ENCODE results near the gene PTX4. TPM values are rescaled to one million over a fixed set of nuclear protein-coding genes. Genes with fewer than 3 reads are reported as not detected.

The PTX4 gene
- total and polyA plus RNA-seq, 2 experiments from 2014 or later, result 0.30 TPM; not detected in 1

DNA sequence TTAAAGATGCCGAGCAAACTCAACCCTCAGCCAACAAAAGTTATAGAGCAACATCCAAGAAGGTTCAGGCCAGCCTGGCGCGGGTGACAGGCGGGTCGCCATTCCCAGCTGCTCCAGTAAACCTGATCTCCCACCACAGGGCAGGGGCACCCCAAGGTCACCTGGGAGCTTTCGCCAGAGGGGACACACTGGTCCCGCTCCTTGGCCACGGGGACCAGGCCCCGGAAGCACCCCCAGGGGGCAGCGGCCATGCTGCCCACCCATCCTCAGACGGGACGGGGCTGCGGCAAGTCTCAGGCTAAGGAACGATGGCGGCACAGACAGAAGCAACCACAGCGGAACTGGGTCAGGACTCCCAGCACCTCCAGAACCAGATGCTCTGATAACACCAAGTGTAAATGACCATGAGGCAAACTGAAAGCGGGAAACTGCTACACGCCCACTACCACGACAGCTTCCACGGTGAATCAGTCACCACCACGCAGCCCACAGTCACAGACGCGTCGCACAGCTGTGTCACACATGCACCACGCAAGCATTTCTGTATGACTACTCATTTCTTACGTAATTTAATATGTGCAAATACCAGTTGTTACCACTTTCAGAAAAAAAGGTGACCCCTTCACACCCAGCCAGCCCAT is 30.3 kb downstream of the PTX4 start:
- TF ChIP-seq, protein P1, sequence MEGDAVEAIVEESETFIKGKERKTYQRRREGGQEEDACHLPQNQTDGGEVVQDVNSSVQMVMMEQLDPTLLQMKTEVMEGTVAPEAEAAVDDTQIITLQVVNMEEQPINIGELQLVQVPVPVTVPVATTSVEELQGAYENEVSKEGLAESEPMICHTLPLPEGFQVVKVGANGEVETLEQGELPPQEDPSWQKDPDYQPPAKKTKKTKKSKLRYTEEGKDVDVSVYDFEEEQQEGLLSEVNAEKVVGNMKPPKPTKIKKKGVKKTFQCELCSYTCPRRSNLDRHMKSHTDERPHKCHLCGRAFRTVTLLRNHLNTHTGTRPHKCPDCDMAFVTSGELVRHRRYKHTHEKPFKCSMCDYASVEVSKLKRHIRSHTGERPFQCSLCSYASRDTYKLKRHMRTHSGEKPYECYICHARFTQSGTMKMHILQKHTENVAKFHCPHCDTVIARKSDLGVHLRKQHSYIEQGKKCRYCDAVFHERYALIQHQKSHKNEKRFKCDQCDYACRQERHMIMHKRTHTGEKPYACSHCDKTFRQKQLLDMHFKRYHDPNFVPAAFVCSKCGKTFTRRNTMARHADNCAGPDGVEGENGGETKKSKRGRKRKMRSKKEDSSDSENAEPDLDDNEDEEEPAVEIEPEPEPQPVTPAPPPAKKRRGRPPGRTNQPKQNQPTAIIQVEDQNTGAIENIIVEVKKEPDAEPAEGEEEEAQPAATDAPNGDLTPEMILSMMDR (IDR thresholded peaks at IDR 0.05; ENCODE audit: low read depth, low read length), result no peak
- Histone ChIP-seq H3K4me3 (no peak overlapping the region), H3K27ac (no peak overlapping the region), H3K9me3 (ENCODE audit: low read depth) (no peaks in the 10 kb centered on the region), H3K4me1 (ENCODE audit: low read depth) (no peaks in the 10 kb centered on the region), H3K27me3 (no peaks in the 10 kb centered on the region), H3K36me3 (peaks cover 8% of the 10 kb centered on the region)
- no peak for DNase-seq (ENCODE audit: low read depth in 1 of 2, low spot score in 1 of 2)

DNA sequence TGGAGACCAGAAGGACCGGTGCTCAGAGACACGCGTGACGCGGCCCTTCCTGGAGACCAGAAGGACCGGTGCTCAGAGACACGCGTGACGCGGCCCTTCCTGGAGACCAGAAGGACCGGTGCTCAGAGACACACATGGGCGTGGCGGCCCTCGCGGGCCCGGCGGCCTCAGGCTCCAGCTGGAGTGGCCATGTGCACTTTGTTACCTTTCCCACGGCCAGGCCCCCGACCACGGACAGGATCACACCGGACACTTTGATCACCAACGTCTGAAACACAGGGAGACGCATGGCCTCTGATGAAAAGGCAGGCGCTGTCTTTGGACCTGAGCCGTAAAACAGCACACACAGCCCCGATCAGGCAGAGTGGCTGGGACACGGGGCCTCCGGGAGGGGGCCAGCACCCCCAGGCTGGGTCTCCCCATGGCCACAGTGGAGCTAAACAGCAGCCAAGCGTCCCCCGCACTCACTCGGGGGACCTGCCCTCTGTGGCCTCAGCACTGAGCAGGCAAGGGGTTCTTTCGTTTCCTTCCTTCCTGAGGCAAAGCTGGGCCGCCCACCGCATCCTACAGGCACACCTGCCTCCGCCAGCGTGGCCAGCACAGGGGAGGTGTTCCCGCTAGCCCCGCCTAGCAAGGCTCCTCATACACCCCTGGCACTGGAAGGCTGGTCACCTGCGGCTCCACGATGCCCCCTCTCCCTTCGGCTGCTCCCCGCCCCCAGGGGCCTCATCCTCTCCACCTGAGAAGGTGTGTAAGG is 31.1 kb downstream of the PTX4 start:
- H3K36me3 ChIP-seq, result peaks cover 8% of the 10 kb centered on the region
- no peaks in the 10 kb centered on the region for H3K4me1 ChIP-seq (ENCODE audit: low read depth)
- no peak for DNase-seq (ENCODE audit: low read depth in 1 of 2, low spot score in 1 of 2)
- H3K27ac ChIP-seq, result no peak overlapping the region
- H3K9me3 ChIP-seq (ENCODE audit: low read depth), result no peaks in the 10 kb centered on the region
- H3K4me3 ChIP-seq, result no peak overlapping the region
- TF ChIP-seq, protein P1 (IDR thresholded peaks at IDR 0.05; ENCODE audit: low read depth, low read length), result no peak
- no peaks in the 10 kb centered on the region for H3K27me3 ChIP-seq

GRCh38 chr16:1456951-1457350 is 31.8 kb downstream of the PTX4 start:
- no peak for DNase-seq (ENCODE audit: low read depth in 1 of 2, low spot score in 1 of 2)
- Histone ChIP-seq H3K36me3 (peaks cover 8% of the 10 kb centered on the region), H3K27ac (no peak overlapping the region), H3K9me3 (ENCODE audit: low read depth) (no peaks in the 10 kb centered on the region), H3K4me1 (ENCODE audit: low read depth) (no peaks in the 10 kb centered on the region), H3K4me3 (no peak overlapping the region), H3K27me3 (no peaks in the 10 kb centered on the region)
- TF ChIP-seq, protein P1 (IDR thresholded peaks at IDR 0.05; ENCODE audit: low read depth, low read length), result no peak

DNA sequence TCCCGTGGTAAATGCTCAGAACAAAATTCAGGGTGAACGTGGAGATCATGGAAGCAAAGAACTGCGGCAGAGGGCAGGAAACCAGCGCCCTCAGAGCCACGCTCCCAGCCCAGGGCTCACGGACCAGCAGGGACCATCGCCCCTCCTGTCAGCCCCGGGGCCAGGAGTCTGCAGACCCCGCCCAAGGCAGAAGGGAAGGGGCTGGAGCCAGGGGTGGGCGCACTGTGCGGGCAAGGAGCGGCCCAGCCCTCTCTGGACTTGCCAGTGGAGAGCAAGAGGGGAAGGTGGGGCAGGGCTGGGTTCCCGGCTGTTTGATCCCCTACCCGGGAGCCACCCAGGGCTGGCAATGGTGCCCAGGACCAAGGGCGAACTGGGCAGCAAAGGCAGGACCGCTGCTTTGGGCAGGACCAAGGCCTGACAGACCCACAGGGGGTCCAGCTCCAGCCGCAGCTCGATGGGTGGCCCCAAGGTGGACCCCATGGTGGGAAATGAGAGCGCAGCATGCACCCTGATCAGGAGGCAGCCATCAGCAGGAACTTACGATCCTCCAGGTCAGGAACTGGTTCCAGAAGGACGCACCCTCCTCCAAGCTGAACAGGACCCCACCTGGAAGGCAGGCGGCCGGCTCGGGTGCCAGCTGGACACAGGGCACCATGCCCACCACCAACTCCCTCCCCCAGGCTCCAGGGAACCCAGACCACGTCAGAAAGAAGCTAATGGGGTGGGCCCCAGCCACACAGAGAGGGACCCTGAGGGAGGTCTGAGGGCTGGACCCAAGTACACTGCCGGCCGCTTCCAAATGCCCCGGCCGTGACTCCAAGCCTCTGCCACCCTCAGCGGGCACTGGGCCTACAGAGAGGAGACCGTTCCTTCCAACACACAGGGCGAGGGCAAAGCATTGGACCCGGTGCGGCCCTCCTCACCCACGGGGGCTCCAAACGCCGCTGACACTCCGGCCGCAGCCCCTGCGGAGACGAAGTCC is 33.3 kb downstream of the PTX4 start:
- Histone ChIP-seq H3K4me3 (no peak overlapping the region), H3K27me3 (no peaks in the 10 kb centered on the region), H3K27ac (no peak overlapping the region), H3K36me3 (peaks cover 8% of the 10 kb centered on the region), H3K4me1 (ENCODE audit: low read depth) (no peaks in the 10 kb centered on the region), H3K9me3 (ENCODE audit: low read depth) (no peaks in the 10 kb centered on the region)
- TF ChIP-seq, protein P1 (IDR thresholded peaks at IDR 0.05; ENCODE audit: low read depth, low read length), result no peak
- no peak for DNase-seq (ENCODE audit: low read depth in 1 of 2, low spot score in 1 of 2)

DNA sequence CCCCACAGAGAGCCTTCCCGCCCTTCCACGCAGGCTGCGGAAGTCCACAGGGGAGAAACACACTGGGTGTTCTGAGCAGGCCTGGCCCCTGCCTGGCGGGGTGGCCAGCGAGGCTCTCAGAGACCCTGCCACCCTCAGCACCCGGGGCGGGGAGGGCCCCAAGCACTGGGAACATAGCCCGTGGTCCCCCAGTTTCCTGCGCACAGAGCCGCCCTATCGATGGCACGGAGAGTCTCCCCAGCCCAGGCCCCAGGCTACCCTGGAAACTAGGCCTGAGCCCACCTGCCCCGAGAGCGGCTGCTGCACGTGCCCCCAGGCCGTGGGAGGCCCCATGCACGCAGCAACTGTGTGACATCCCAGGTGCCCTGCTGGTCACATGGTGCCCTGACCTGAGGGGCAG is 34.2 kb downstream of the PTX4 start:
- DNase-seq (ENCODE audit: low read depth in 1 of 2, low spot score in 1 of 2), result no peak
- Histone ChIP-seq H3K4me3 (no peak overlapping the region), H3K4me1 (ENCODE audit: low read depth) (no peaks in the 10 kb centered on the region), H3K36me3 (peaks cover 8% of the 10 kb centered on the region), H3K9me3 (ENCODE audit: low read depth) (no peaks in the 10 kb centered on the region), H3K27me3 (no peaks in the 10 kb centered on the region), H3K27ac (no peak overlapping the region)
- TF ChIP-seq, protein P1 (IDR thresholded peaks at IDR 0.05; ENCODE audit: low read depth, low read length), result no peak
